ENCODE results near the gene CFAP97D2. TPM values are rescaled to one million over a fixed set of nuclear protein-coding genes. Genes with fewer than 3 reads are reported as not detected.
"Not testable (repeated sequence)": the region's sequence is repeated elsewhere in the genome, so short reads cannot be mapped to it uniquely, and the experiment has no call there.

CFAP97D2 gene
- total RNA-seq, 1 experiment from 2014 or later: not detected

DNA sequence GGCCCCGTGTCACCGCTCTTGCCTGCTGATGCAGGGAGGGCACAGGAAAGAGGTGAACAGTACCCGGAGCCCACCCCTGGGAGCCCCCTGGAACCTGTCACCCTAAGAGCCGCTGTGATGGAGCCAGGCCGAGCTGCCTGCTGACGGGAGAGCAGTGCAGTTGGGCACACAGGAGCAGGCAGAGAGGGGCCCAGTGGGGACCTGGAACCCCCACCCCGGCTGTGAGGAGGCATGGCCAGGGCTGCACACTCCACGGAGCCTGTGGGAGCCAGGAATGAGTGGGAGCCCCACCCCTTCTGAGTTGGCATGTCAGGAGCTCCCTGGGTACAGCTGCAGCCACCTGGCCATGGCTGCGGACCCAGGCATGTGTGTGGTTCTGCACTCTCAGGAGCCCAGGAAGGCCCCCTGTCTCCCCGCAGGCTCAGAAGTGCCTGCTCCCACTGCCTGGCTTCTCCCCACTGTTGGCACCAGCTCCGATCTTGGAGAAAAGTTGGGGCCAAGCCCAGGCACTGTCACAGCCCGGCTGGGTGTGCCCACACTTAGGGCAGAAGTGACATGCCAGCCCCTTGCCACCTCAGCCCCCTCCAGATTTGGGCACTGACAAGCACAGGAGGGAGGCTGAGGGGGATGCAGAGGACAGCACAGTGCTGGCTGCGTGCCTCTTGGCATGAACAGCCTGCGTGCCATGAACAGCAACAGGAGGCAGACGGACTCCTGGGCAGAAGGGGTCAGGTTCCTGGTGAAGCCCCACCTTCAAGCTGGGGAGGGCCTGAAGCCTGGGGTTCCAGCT, 6.3 kb downstream of the CFAP97D2 start (continued):
- TF ChIP-seq OVOL2 (CRISPR knock-in tag; IDR thresholded peaks at IDR 0.05; ENCODE audit: borderline replicate concordance): no peak

DNA sequence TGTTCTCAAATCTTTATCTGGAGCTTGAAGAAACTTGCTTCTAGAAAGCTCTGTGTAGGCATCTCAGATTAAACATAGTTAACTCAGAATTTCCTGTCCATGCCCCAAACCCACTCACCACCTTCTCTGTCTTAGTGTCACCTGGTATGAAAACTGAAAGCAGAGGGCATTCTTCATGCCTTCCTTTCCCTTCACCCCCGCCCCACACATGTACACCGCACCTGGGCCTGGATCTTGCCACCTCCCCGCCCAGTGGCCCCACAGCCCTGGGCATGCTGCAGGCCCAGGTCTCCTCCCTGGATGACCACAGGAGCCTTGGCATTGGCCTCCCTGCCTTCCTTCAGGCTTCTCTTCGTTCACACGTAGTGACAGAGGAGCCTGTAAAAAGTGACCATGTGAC, 15.8 kb downstream of the CFAP97D2 start:
- DNase-seq (ENCODE audit: low spot score): no peak
- peaks cover 9% of the 10 kb centered on the region for H3K4me1 Mint-ChIP-seq
- POLR2A ChIA-PET: no interaction called here
- no peaks in the 10 kb centered on the region for H3K27me3 Mint-ChIP-seq (ENCODE audit: low read depth)
- no peak overlapping the region for H3K27ac Mint-ChIP-seq
- no peak for ATAC-seq
- H3K36me3 Mint-ChIP-seq: no peaks in the 10 kb centered on the region
- H3K4me3 Mint-ChIP-seq: no peak overlapping the region
- peaks cover 16% of the 10 kb centered on the region for H3K9me3 Mint-ChIP-seq
- TF ChIP-seq FOXP1 (CRISPR knock-in tag; IDR thresholded peaks at IDR 0.05; ENCODE audit: borderline replicate concordance): no peak
- no peak for TF ChIP-seq ZNF396 (CRISPR knock-in tag; IDR thresholded peaks at IDR 0.05; ENCODE audit: borderline replicate concordance)
- no peak for TF ChIP-seq ESRRA (CRISPR knock-in tag; IDR thresholded peaks at IDR 0.05; ENCODE audit: borderline replicate concordance)
- TF ChIP-seq ZNF671 (CRISPR knock-in tag; IDR thresholded peaks at IDR 0.05): no peak
- no peak for TF ChIP-seq USF1 (CRISPR knock-in tag; IDR thresholded peaks at IDR 0.05)
- TF ChIP-seq TEAD1 (CRISPR knock-in tag; IDR thresholded peaks at IDR 0.05): no peak
- TF ChIP-seq SMAD4 (CRISPR knock-in tag; IDR thresholded peaks at IDR 0.05): no peak
- no peak for TF ChIP-seq NR1H2 (CRISPR knock-in tag; IDR thresholded peaks at IDR 0.05)
- TF ChIP-seq CTCF (IDR thresholded peaks at IDR 0.05): no peak
- CTCF ChIA-PET: no interaction called here

DNA sequence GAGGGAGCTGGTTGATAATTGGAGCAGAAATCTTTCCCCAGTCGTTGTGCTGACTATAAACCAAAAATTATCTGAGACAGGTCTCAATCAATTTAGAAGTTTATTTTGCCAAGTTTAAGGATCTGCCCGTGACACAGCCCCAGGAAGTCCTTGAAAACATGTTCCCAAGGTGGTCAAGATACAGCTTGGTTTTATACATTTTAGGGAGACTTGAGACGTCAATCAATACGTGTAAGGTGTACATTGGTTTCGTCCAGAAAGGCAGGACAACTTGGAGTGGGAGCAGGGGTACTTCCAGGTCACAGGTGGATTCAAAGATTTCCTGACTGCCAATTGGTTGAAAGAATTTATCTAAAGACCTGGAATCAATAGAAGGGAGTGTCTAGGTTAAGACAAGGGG, 17.6 kb downstream of the CFAP97D2 start:
- ATAC-seq (no peak), DNase-seq (ENCODE audit: low spot score) (no peak)
- POLR2A ChIA-PET: no interaction called here
- no peak for TF ChIP-seq PRRX2 (CRISPR knock-in tag; IDR thresholded peaks at IDR 0.05)
- Mint-ChIP-seq H3K27ac (no peak overlapping the region), H3K9me3 (peaks cover 3% of the 10 kb centered on the region; the same call in 1 of the 2 replicates), H3K27me3 (ENCODE audit: low read depth) (no peaks in the 10 kb centered on the region), H3K4me3 (no peak overlapping the region), H3K36me3 (no peaks in the 10 kb centered on the region), H3K4me1 (peaks cover 20% of the 10 kb centered on the region)
- CTCF ChIA-PET: no interaction called here

- no peaks in the 10 kb centered on the region for H3K27me3 Mint-ChIP-seq (ENCODE audit: low read depth)
- POLR2A ChIA-PET: no interaction called here
These were observed 19.5 kb downstream of the CFAP97D2 start for GRCh38 chr13:114198556-114198955.

DNA sequence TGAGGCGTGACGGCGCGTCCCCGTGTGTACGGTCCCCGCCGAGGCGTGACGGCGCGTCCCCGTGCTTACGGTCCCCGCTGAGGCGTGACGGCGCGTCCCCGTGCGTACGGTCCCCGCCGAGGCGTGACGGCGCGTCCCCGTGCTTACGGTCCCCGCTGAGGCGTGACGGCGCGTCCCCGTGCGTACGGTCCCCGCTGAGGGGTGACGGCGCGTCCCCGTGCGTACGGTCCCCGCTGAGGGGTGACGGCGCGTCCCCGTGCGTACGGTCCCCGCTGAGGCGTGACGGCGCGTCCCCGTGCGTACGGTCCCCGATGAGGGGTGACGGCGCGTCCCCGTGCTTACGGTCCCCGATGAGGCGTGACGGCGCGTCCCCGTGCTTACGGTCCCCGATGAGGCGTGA, 20.5 kb downstream of the CFAP97D2 start:
- H3K27me3 Mint-ChIP-seq (ENCODE audit: low read depth); CTCF ChIA-PET; POLR2A ChIA-PET; DNase-seq (ENCODE audit: low spot score); H3K27ac Mint-ChIP-seq; H3K4me3 Mint-ChIP-seq; H3K9me3 Mint-ChIP-seq; ATAC-seq; H3K36me3 Mint-ChIP-seq: not testable (repeated sequence)
- H3K4me1 Mint-ChIP-seq: peaks cover 21% of the 10 kb centered on the region

More at GRCh38 chr13:114198556-114198955, 19.5 kb downstream of the CFAP97D2 start:
- no peak overlapping the region for H3K27ac Mint-ChIP-seq
- H3K36me3 Mint-ChIP-seq: no peaks in the 10 kb centered on the region
- ATAC-seq (no peak), DNase-seq (ENCODE audit: low spot score) (no peak)
- TF ChIP-seq, protein P1, sequence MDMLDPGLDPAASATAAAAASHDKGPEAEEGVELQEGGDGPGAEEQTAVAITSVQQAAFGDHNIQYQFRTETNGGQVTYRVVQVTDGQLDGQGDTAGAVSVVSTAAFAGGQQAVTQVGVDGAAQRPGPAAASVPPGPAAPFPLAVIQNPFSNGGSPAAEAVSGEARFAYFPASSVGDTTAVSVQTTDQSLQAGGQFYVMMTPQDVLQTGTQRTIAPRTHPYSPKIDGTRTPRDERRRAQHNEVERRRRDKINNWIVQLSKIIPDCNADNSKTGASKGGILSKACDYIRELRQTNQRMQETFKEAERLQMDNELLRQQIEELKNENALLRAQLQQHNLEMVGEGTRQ (CRISPR knock-in tag; IDR thresholded peaks at IDR 0.05): no peak
- no peak for TF ChIP-seq MXD4 (CRISPR knock-in tag; IDR thresholded peaks at IDR 0.05; ENCODE audit: borderline replicate concordance)
- TF ChIP-seq EMX1 (CRISPR knock-in tag; IDR thresholded peaks at IDR 0.05): no peak
- TF ChIP-seq ZBTB21 (CRISPR knock-in tag; IDR thresholded peaks at IDR 0.05; ENCODE audit: borderline replicate concordance): no peak
- peaks cover 21% of the 10 kb centered on the region for H3K4me1 Mint-ChIP-seq
- no peak overlapping the region for H3K4me3 Mint-ChIP-seq
- H3K9me3 Mint-ChIP-seq: peaks cover 3% of the 10 kb centered on the region; the same call in 1 of the 2 replicates
- CTCF ChIA-PET: no interaction called here

Data from WTC11 (cell line).